ENCODE results near the gene GH1. TPM values are rescaled to one million over a fixed set of nuclear protein-coding genes. Genes with fewer than 3 reads are reported as not detected.
A peak's percentile ranks its signal among the peaks of the same experiment; 100 is the strongest.

Gene GH1
- total RNA-seq, 1 donor from 2014 or later, result not detected

GRCh38 chr17:63955232-63955631 is 36.6 kb upstream of the GH1 start:
- DNase-seq (ENCODE audit: low spot score), result no peak
- Mint-ChIP-seq H3K36me3 (ENCODE audit: low read depth) (no peaks in the 10 kb centered on the region), H3K4me3 (ENCODE audit: unreplicated experiment) (no peak overlapping the region), H3K9me3 (ENCODE audit: low read depth) (no peaks in the 10 kb centered on the region), H3K27ac (ENCODE audit: unreplicated experiment) (no peak overlapping the region), H3K4me1 (ENCODE audit: low read depth) (no peaks in the 10 kb centered on the region), H3K27me3 (ENCODE audit: low read depth) (peaks cover 5% of the 10 kb centered on the region)
- TF ChIP-seq CTCF (IDR thresholded peaks at IDR 0.05), result no peak

- no peaks in the 10 kb centered on the region for H3K4me1 Mint-ChIP-seq (ENCODE audit: low read depth)
- H3K27me3 Mint-ChIP-seq (ENCODE audit: low read depth), result peaks cover 3% of the 10 kb centered on the region
- no peaks in the 10 kb centered on the region for H3K36me3 Mint-ChIP-seq (ENCODE audit: low read depth)
- H3K27ac Mint-ChIP-seq (ENCODE audit: unreplicated experiment), result no peak overlapping the region
- H3K9me3 Mint-ChIP-seq (ENCODE audit: low read depth), result no peaks in the 10 kb centered on the region
- no peak for DNase-seq (ENCODE audit: low spot score)
- no peak overlapping the region for H3K4me3 Mint-ChIP-seq (ENCODE audit: unreplicated experiment)
- no peak for TF ChIP-seq CTCF (IDR thresholded peaks at IDR 0.05)
Measured at GRCh38 chr17:63954402-63955063, 35.9 kb upstream of the GH1 start.

- TF ChIP-seq CTCF (IDR thresholded peaks at IDR 0.05), result peak; percentile 52
- H3K27me3 Mint-ChIP-seq (ENCODE audit: low read depth), result peaks cover 5% of the 10 kb centered on the region
- DNase-seq (ENCODE audit: low spot score), result no peak
Measured at GRCh38 chr17:63950940-63951907, 32.6 kb upstream of the GH1 start.

GRCh38 chr17:63949576-63950250 is 31.1 kb upstream of the GH1 start:
- Mint-ChIP-seq H3K4me1 (ENCODE audit: low read depth) (no peaks in the 10 kb centered on the region), H3K9me3 (ENCODE audit: low read depth) (no peaks in the 10 kb centered on the region), H3K27ac (ENCODE audit: unreplicated experiment) (no peak overlapping the region)

More at GRCh38 chr17:63950940-63951907, 32.6 kb upstream of the GH1 start:
- Mint-ChIP-seq H3K36me3 (ENCODE audit: low read depth) (no peaks in the 10 kb centered on the region), H3K9me3 (ENCODE audit: low read depth) (no peaks in the 10 kb centered on the region), H3K4me1 (ENCODE audit: low read depth) (no peaks in the 10 kb centered on the region), H3K4me3 (ENCODE audit: unreplicated experiment) (no peak overlapping the region), H3K27ac (ENCODE audit: unreplicated experiment) (no peak overlapping the region)

More at GRCh38 chr17:63949576-63950250, 31.1 kb upstream of the GH1 start:
- DNase-seq (ENCODE audit: low spot score), result no peak
- TF ChIP-seq CTCF (IDR thresholded peaks at IDR 0.05), result no peak
- H3K4me3 Mint-ChIP-seq (ENCODE audit: unreplicated experiment), result no peak overlapping the region
- H3K36me3 Mint-ChIP-seq (ENCODE audit: low read depth), result no peaks in the 10 kb centered on the region
- H3K27me3 Mint-ChIP-seq (ENCODE audit: low read depth), result peaks cover 5% of the 10 kb centered on the region
